Uterus (tissue), 4 donors: ENCODE data around the gene YWHAQ. TPM values are rescaled to one million over a fixed set of nuclear protein-coding genes. Genes with fewer than 3 reads are reported as not detected.
"Not testable (repeated sequence)": the region's sequence is repeated elsewhere in the genome, so short reads cannot be mapped to it uniquely, and the experiment has no call there.

Source experiments
- DNase-seq, 2 donors: peaks; one replicate each; pipeline ENCODE4 v3.0.0-alpha.2; 2019 to 2020
- H3K27ac ChIP-seq, 2 donors: fragments of 200-600 bp; sonication (generic); 1 replicate in 1 of 2; 2 replicates in 1 of 2; pipeline ENCODE4 v1.5.1; 2016 to 2018
- H3K27me3 ChIP-seq, 2 donors: fragments of 200-600 bp; sonication (generic); one replicate each; pipeline ENCODE4 v1.5.1; 2018 to 2019; ENCODE audit warnings: control low read depth in 1 of 2
- H3K36me3 ChIP-seq, 2 donors: fragments of 200-600 bp; sonication (generic); one replicate each; pipeline ENCODE4 v1.5.1; 2019; ENCODE audit warnings: control low read depth in 1 of 2
- H3K4me1 ChIP-seq, 2 donors: fragments of 200-600 bp; sonication (generic); one replicate each; pipeline ENCODE4 v1.5.1; 2018 to 2019; ENCODE audit warnings: control low read depth in 1 of 2
- H3K4me3 ChIP-seq, 2 donors: fragments of 200-600 bp; sonication (generic); 1 replicate in 1 of 2; 2 replicates in 1 of 2; pipeline ENCODE4 v1.5.1; 2018 to 2019; ENCODE audit warnings: mild to moderate bottlenecking in 1 of 2
- H3K9me3 ChIP-seq, 2 donors: fragments of 200-600 bp; sonication (generic); one replicate each; pipeline ENCODE4 v1.5.1; 2019; ENCODE audit warnings: control low read depth in 1 of 2
- CTCF ChIP-seq, 4 experiments: fragments of 200-600 bp in 2 of 4; fragments of 450-650 bp in 2 of 4; sonication (generic) in 2 of 4; IDR thresholded peaks; one replicate each; pipeline ENCODE4 v1.5.1; 2016 to 2019; ENCODE audit warnings: antibody characterized with exemption in 4 of 4, mild to moderate bottlenecking in 2 of 4, moderate library complexity in 1 of 4
- POLR2A ChIP-seq, 2 donors: fragments of 450-650 bp; IDR thresholded peaks; one replicate each; pipeline ENCODE4 v1.6.1; 2016; ENCODE audit warnings: antibody characterized with exemption in 2 of 2, mild to moderate bottlenecking in 1 of 2, moderate library complexity in 1 of 2
- intact Hi-C: fragments of 100-400 bp; cut with DNase I; formaldehyde crosslinking; loops from one replicate; pipeline ENCODE4 v1.15.1; 2023; ENCODE audit warnings: low total_unique reads
- total RNA-seq, 4 donors: library from RNA; depleted of rRNA in 3 of 4; stranded (reverse); fragments of >200 nt in 3 of 4; gene quantifications; one replicate each; pipeline versions ENCODE4 v1.1.0 to v1.2.4, GENCODE V29; 2014 to 2023
- donor health status: DM: yes; HTN: yes; CAD: no.

The YWHAQ gene
- total RNA-seq, 4 donors from 2014 or later = 155 to 275 (median 254) TPM

- no peak for DNase-seq
- Histone ChIP-seq H3K27me3 (no peaks in the 10 kb centered on the region), H3K4me3 (peak overlapping the region; percentile 80 to 87), H3K4me1 (peaks cover 4 to 17% of the 10 kb centered on the region in 2 donors), H3K27ac (peak overlapping the region; percentile 95 to 97), H3K36me3 (no peaks in the 10 kb centered on the region), H3K9me3 (no peaks in the 10 kb centered on the region)
- no peak for TF ChIP-seq POLR2A (IDR thresholded peaks at IDR 0.05)
- no peak for TF ChIP-seq CTCF (IDR thresholded peaks at IDR 0.05)
- intact Hi-C loops = loop anchor here (10.0 kb wide), 1 partner anchor 79 kb away; the partner anchor contains the start of gene YWHAQ
These were observed 74.6 kb downstream of the YWHAQ start for GRCh38 chr2:9556121-9556743.

GRCh38 chr2:9555297-9556120, 75.3 kb downstream of the YWHAQ start, which contains the start of gene ADAM17:
ADAM17 (minus strand) TSS chr2:9555830; CDS start chr2:9555605, 225 bp downstream.
- intact Hi-C loops = loop anchor here (10.0 kb wide), 1 partner anchor 79 kb away; the partner anchor contains the start of gene YWHAQ
- Histone ChIP-seq H3K4me3 (peak within 1 kb of the TSS; percentile 80 to 87), H3K4me1 (peaks cover 4 to 17% of the 10 kb centered on the region in 2 donors), H3K9me3 (no peaks in the 10 kb centered on the region), H3K27me3 (no peaks in the 10 kb centered on the region), H3K36me3 (no peaks in the 10 kb centered on the region), H3K27ac (peak within 1 kb of the TSS; percentile 95 to 97)
- peak; percentile 95 to 96 for DNase-seq
- TF ChIP-seq POLR2A (IDR thresholded peaks at IDR 0.05) = peak; percentile 95 to 96
- TF ChIP-seq CTCF (IDR thresholded peaks at IDR 0.05) = peak; percentile 42 to 89 (median 58)

- Histone ChIP-seq H3K4me1 (peaks cover 4 to 17% of the 10 kb centered on the region in 2 donors), H3K9me3 (no peaks in the 10 kb centered on the region), H3K36me3 (no peaks in the 10 kb centered on the region), H3K27me3 (no peaks in the 10 kb centered on the region), H3K4me3 (peak overlapping the region; percentile 80 to 87), H3K27ac (peak overlapping the region; percentile 95 to 97)
- TF ChIP-seq POLR2A (IDR thresholded peaks at IDR 0.05) = no peak
- no peak for TF ChIP-seq CTCF (IDR thresholded peaks at IDR 0.05)
- DNase-seq = peak; percentile 38 to 55
- intact Hi-C loops = loop anchor here (10.0 kb wide), 1 partner anchor 80 kb away; the partner anchor contains the start of gene YWHAQ
These were observed 75.9 kb downstream of the YWHAQ start for GRCh38 chr2:9554921-9555296.

- no peaks in the 10 kb centered on the region for H3K27me3 ChIP-seq
- no peak overlapping the region for H3K4me3 ChIP-seq
- no peaks in the 10 kb centered on the region for H3K36me3 ChIP-seq
- H3K4me1 ChIP-seq = peaks cover 4 to 17% of the 10 kb centered on the region in 2 donors
- intact Hi-C loops = loop anchor here (10.0 kb wide), 1 partner anchor 82 kb away; the partner anchor contains the start of gene YWHAQ
- DNase-seq = no peak
- H3K9me3 ChIP-seq = no peaks in the 10 kb centered on the region
- no peak for TF ChIP-seq CTCF (IDR thresholded peaks at IDR 0.05)
- TF ChIP-seq POLR2A (IDR thresholded peaks at IDR 0.05) = no peak
- peak overlapping the region; percentile 48 to 97 for H3K27ac ChIP-seq
These were observed 78.3 kb downstream of the YWHAQ start for GRCh38 chr2:9552219-9553178.

- H3K4me3 ChIP-seq, H3K36me3 ChIP-seq, H3K9me3 ChIP-seq, DNase-seq, H3K27me3 ChIP-seq, H3K27ac ChIP-seq: not testable (repeated sequence)
- intact Hi-C loops = loop anchor here (10.0 kb wide), 1 partner anchor 84 kb away; the partner anchor contains the start of gene YWHAQ
- H3K4me1 ChIP-seq = peaks cover 4 to 17% of the 10 kb centered on the region in 2 donors
These were observed 79.9 kb downstream of the YWHAQ start for GRCh38 chr2:9550859-9551391.
